ENCODE measurements around the gene RNF113B. TPM values are rescaled to one million over a fixed set of nuclear protein-coding genes. Genes with fewer than 3 reads are reported as not detected.

Gene RNF113B
- total and polyA plus RNA-seq, 4 donors, result not detected

- Histone ChIP-seq H3K4me1 (ENCODE audit: control insufficient read depth in 5 of 5, insufficient read depth in 5 of 5, low read length in 5 of 5) (peaks cover 0 to 44% (median 19%) of the 10 kb centered on the region in 5 donors), H3K27me3 (ENCODE audit: control insufficient read depth in 3 of 3, insufficient read depth in 3 of 3, low read length in 2 of 3) (no peaks in the 10 kb centered on the region), H3K27ac (ENCODE audit: low read depth in 1 of 2, low read length in 1 of 2) (peak overlapping the region in 1 of 2 donors; percentile 34), H3K9me3 (ENCODE audit: control insufficient read depth in 4 of 4, insufficient read depth in 3 of 4, low read length in 3 of 4) (no peaks in the 10 kb centered on the region), H3K4me3 (no peak overlapping the region), H3K36me3 (ENCODE audit: control insufficient read depth in 4 of 4, insufficient read depth in 4 of 4, low read length in 4 of 4) (peaks cover 0 to 4% (median 1%) of the 10 kb centered on the region in 4 donors), H3K9ac (ENCODE audit: insufficient read depth in 1 of 2, low read length in 2 of 2) (no peak overlapping the region)
- TF ChIP-seq CTCF (IDR thresholded peaks at IDR 0.05; ENCODE audit: control extremely low read depth, extremely low read depth), result no peak
- DNase-seq (peak; percentile 69 to 88 (median 72)), ATAC-seq (ENCODE audit: insufficient read depth, low FRiP score) (peak; percentile 54)
- WGBS, 2 donors, result 62 to 77% methylated on average over 6 of the region's 6 CpGs
Measured at GRCh38 chr13:98214707-98215106, 37.6 kb upstream of the RNF113B start.

- Histone ChIP-seq H3K27me3 (ENCODE audit: control insufficient read depth in 3 of 3, insufficient read depth in 3 of 3, low read length in 2 of 3) (no peaks in the 10 kb centered on the region), H3K9ac (ENCODE audit: insufficient read depth in 1 of 2, low read length in 2 of 2) (no peak overlapping the region), H3K4me1 (ENCODE audit: control insufficient read depth in 5 of 5, insufficient read depth in 5 of 5, low read length in 5 of 5) (peaks cover 0 to 43% (median 19%) of the 10 kb centered on the region in 5 donors), H3K36me3 (ENCODE audit: control insufficient read depth in 4 of 4, insufficient read depth in 4 of 4, low read length in 4 of 4) (peaks cover 0 to 4% (median 1%) of the 10 kb centered on the region in 4 donors), H3K27ac (ENCODE audit: low read depth in 1 of 2, low read length in 1 of 2) (peak overlapping the region in 1 of 2 donors; percentile 35), H3K9me3 (ENCODE audit: control insufficient read depth in 4 of 4, insufficient read depth in 3 of 4, low read length in 3 of 4) (no peaks in the 10 kb centered on the region), H3K4me3 (no peak overlapping the region)
- DNase-seq (peak in 2 of 3 donors; percentile 53 to 64), ATAC-seq (ENCODE audit: insufficient read depth, low FRiP score) (no peak)
- 52 to 73% methylated on average over 15 to 16 of the region's 16 CpGs for WGBS, 2 donors
- no peak for TF ChIP-seq CTCF (IDR thresholded peaks at IDR 0.05; ENCODE audit: control extremely low read depth, extremely low read depth)
Measured at GRCh38 chr13:98214008-98214643, 37.1 kb upstream of the RNF113B start.

GRCh38 chr13:98213354-98213753 is 36.3 kb upstream of the RNF113B start:
- no peak overlapping the region for H3K4me3 ChIP-seq
- H3K36me3 ChIP-seq (ENCODE audit: control insufficient read depth in 4 of 4, insufficient read depth in 4 of 4, low read length in 4 of 4), result peaks cover 0 to 4% (median 1%) of the 10 kb centered on the region in 4 donors
- TF ChIP-seq CTCF (IDR thresholded peaks at IDR 0.05; ENCODE audit: control extremely low read depth, extremely low read depth), result no peak
- DNase-seq, result no peak
- no peak for ATAC-seq (ENCODE audit: insufficient read depth, low FRiP score)
- H3K27ac ChIP-seq (ENCODE audit: low read depth in 1 of 2, low read length in 1 of 2), result no peak overlapping the region
- H3K27me3 ChIP-seq (ENCODE audit: control insufficient read depth in 3 of 3, insufficient read depth in 3 of 3, low read length in 2 of 3), result no peaks in the 10 kb centered on the region
- 89 to 92% methylated on average over 8 of the region's 8 CpGs for WGBS, 2 donors
- H3K9me3 ChIP-seq (ENCODE audit: control insufficient read depth in 4 of 4, insufficient read depth in 3 of 4, low read length in 3 of 4), result no peaks in the 10 kb centered on the region
- H3K9ac ChIP-seq (ENCODE audit: insufficient read depth in 1 of 2, low read length in 2 of 2), result no peak overlapping the region
- peaks cover 0 to 42% (median 19%) of the 10 kb centered on the region in 5 donors for H3K4me1 ChIP-seq (ENCODE audit: control insufficient read depth in 5 of 5, insufficient read depth in 5 of 5, low read length in 5 of 5)
